NCI-H146 (cell line): ENCODE results near the gene EIF1AX.
A peak's percentile ranks its signal among the peaks of the same experiment; 100 is the strongest.
"Not testable (repeated sequence)": the region's sequence is repeated elsewhere in the genome, so short reads cannot be mapped to it uniquely, and the experiment has no call there.

Experiments used
- DNase-seq: peaks from one replicate; lab custom pipeline; 2025; lab: John Stamatoyannopoulos, UW

EIF1AX gene

GRCh38 chrX:20141281-20142220 is at the start of gene EIF1AX:
TSS of gene EIF1AX (minus strand) at chrX:20141838. CDS start at chrX:20141640, 198 bp downstream.
- DNase-seq: peak; percentile 98

GRCh38 chrX:20189171-20189570 is 47.5 kb upstream of the EIF1AX start:
- no peak for DNase-seq

GRCh38 chrX:20181598-20182329 is 40.1 kb upstream of the EIF1AX start:
- DNase-seq: no peak

GRCh38 chrX:20177093-20177492 is 35.5 kb upstream of the EIF1AX start:
- DNase-seq: no peak

- DNase-seq: no peak
Observed at GRCh38 chrX:20173856-20174255, 32.2 kb upstream of the EIF1AX start.

GRCh38 chrX:20173313-20173712 is 31.7 kb upstream of the EIF1AX start:
- no peak for DNase-seq

- DNase-seq: no peak
Observed at GRCh38 chrX:20171887-20172286, 30.2 kb upstream of the EIF1AX start.

- DNase-seq: not testable (repeated sequence)
Observed at GRCh38 chrX:20162516-20162915, 20.9 kb upstream of the EIF1AX start.

GRCh38 chrX:20159797-20160385 is 18.3 kb upstream of the EIF1AX start:
- no peak for DNase-seq

GRCh38 chrX:20151689-20152088 is 10.1 kb upstream of the EIF1AX start:
- DNase-seq: no peak

GRCh38 chrX:20149326-20149725 is 7.7 kb upstream of the EIF1AX start:
- DNase-seq: no peak

- DNase-seq: no peak
Observed at GRCh38 chrX:20147561-20147960, 5.9 kb upstream of the EIF1AX start.

- no peak for DNase-seq
Observed at GRCh38 chrX:20144491-20144890, 2.9 kb upstream of the EIF1AX start.

- DNase-seq: no peak
Observed at GRCh38 chrX:20143561-20143960, 1.9 kb upstream of the EIF1AX start.

- DNase-seq: no peak
Observed at GRCh38 chrX:20143111-20143510, 1.5 kb upstream of the EIF1AX start.

- DNase-seq: no peak
Observed at GRCh38 chrX:20140420-20140819, 1.2 kb downstream of the EIF1AX start.

GRCh38 chrX:20139966-20140365 is 1.7 kb downstream of the EIF1AX start:
- no peak for DNase-seq

- DNase-seq: no peak
Observed at GRCh38 chrX:20135944-20136343, 5.7 kb downstream of the EIF1AX start.

- DNase-seq: no peak
Observed at GRCh38 chrX:20132666-20133065, 9.0 kb downstream of the EIF1AX start.

GRCh38 chrX:20130357-20130756 is 11.3 kb downstream of the EIF1AX start:
- no peak for DNase-seq

- DNase-seq: no peak
Observed at GRCh38 chrX:20129547-20129946, 12.1 kb downstream of the EIF1AX start.

- no peak for DNase-seq
Observed at GRCh38 chrX:20128670-20129069, 13.0 kb downstream of the EIF1AX start.

- not testable (repeated sequence) for DNase-seq
Observed at GRCh38 chrX:20127440-20127839, 14.2 kb downstream of the EIF1AX start.
